Activated naive CD4-positive, alpha-beta T cell treated with anti-CD3 and anti-CD28 coated beads, Interleukin-2, amount 50 U/mL, for 72 hours (primary cell): ENCODE data around the gene ACSL4. TPM values are rescaled to one million over a fixed set of nuclear protein-coding genes. Genes with fewer than 3 reads are reported as not detected.
"Not testable (repeated sequence)": the region's sequence is repeated elsewhere in the genome, so short reads cannot be mapped to it uniquely, and the experiment has no call there.

Experiments
- ATAC-seq, 2 donors: fragments of 150-1000 bp; cut with Tn5 transposase; 2 replicates each; pipeline ENCODE4 v1.10.0; 2021; ENCODE audit warnings: mild to moderate bottlenecking in 2 of 2, moderate library complexity in 2 of 2
- DNase-seq, 2 donors: peaks; one replicate each; pipeline ENCODE4 v3.0.0; 2021 to 2022; ENCODE audit warnings: low spot score in 2 of 2
- H3K27ac Mint-ChIP-seq, 2 donors: one replicate each; pipeline ENCODE4 v1.8.0; 2022; ENCODE audit warnings: mild to moderate bottlenecking in 2 of 2, mixed read lengths in 2 of 2
- H3K36me3 Mint-ChIP-seq, 2 donors: one replicate each; pipeline ENCODE4 v1.8.0; 2022; ENCODE audit warnings: mixed read lengths in 2 of 2
- H3K9me3 Mint-ChIP-seq, 2 donors: one replicate each; pipeline ENCODE4 v1.8.0; 2022; ENCODE audit warnings: mixed read lengths in 2 of 2
- total RNA-seq, 2 donors: library from RNA; stranded (reverse); gene quantifications; one replicate each; pipeline ENCODE4 v1.2.3, GENCODE V29; 2022

Gene ACSL4
- total RNA-seq, 2 donors from 2014 or later, result 62.0 to 64.1 TPM

GRCh38 chrX:109696146-109696740 is 36.8 kb downstream of the ACSL4 start:
- ATAC-seq (peak; percentile 68 to 75), DNase-seq (no peak)
- Mint-ChIP-seq H3K36me3 (no peaks in the 10 kb centered on the region), H3K27ac (peak overlapping the region in 1 of 2 donors; percentile 91), H3K9me3 (no peaks in the 10 kb centered on the region)

GRCh38 chrX:109695637-109696036 is 37.4 kb downstream of the ACSL4 start:
- no peak overlapping the region for H3K27ac Mint-ChIP-seq
- H3K9me3 Mint-ChIP-seq, result no peaks in the 10 kb centered on the region
- ATAC-seq, result peak; percentile 37 to 70
- no peak for DNase-seq
- H3K36me3 Mint-ChIP-seq, result no peaks in the 10 kb centered on the region

GRCh38 chrX:109691752-109692151 is 41.3 kb downstream of the ACSL4 start:
- ATAC-seq, result peak in 1 of 2 donors; percentile 75
- H3K9me3 Mint-ChIP-seq, result no peaks in the 10 kb centered on the region
- DNase-seq, result no peak
- no peaks in the 10 kb centered on the region for H3K36me3 Mint-ChIP-seq
- H3K27ac Mint-ChIP-seq, result no peak overlapping the region

GRCh38 chrX:109691277-109691676 is 41.8 kb downstream of the ACSL4 start:
- Mint-ChIP-seq H3K9me3 (no peaks in the 10 kb centered on the region), H3K27ac (no peak overlapping the region), H3K36me3 (no peaks in the 10 kb centered on the region)
- DNase-seq (no peak), ATAC-seq (no peak)

GRCh38 chrX:109687903-109688302 is 45.2 kb downstream of the ACSL4 start:
- ATAC-seq, result no peak
- no peaks in the 10 kb centered on the region for H3K9me3 Mint-ChIP-seq
- H3K36me3 Mint-ChIP-seq, result no peaks in the 10 kb centered on the region
- no peak for DNase-seq
- no peak overlapping the region for H3K27ac Mint-ChIP-seq

GRCh38 chrX:109685656-109686078 is 47.4 kb downstream of the ACSL4 start:
- DNase-seq, result no peak
- Mint-ChIP-seq H3K27ac (peak overlapping the region; percentile 84), H3K36me3 (no peaks in the 10 kb centered on the region), H3K9me3 (no peaks in the 10 kb centered on the region)
- peak; percentile 91 to 97 for ATAC-seq

GRCh38 chrX:109684136-109684535 is 48.9 kb downstream of the ACSL4 start:
- Mint-ChIP-seq H3K27ac (peak overlapping the region in 1 of 2 donors; percentile 66), H3K9me3 (no peaks in the 10 kb centered on the region), H3K36me3 (no peaks in the 10 kb centered on the region)
- ATAC-seq (no peak), DNase-seq (no peak)

- Mint-ChIP-seq H3K27ac (no peak overlapping the region), H3K36me3 (no peaks in the 10 kb centered on the region), H3K9me3 (no peaks in the 10 kb centered on the region)
- no peak for ATAC-seq
- no peak for DNase-seq
Observed at GRCh38 chrX:109681475-109682081, 51.5 kb downstream of the ACSL4 start.

GRCh38 chrX:109679820-109680219 is 53.2 kb downstream of the ACSL4 start:
- Mint-ChIP-seq H3K36me3 (peaks cover 0 to 4% of the 10 kb centered on the region in 2 donors), H3K9me3 (no peaks in the 10 kb centered on the region), H3K27ac (no peak overlapping the region)
- no peak for DNase-seq
- ATAC-seq, result no peak

- DNase-seq, result no peak
- no peak for ATAC-seq
- Mint-ChIP-seq H3K9me3 (no peaks in the 10 kb centered on the region), H3K36me3 (peaks cover 0 to 4% of the 10 kb centered on the region in 2 donors), H3K27ac (no peak overlapping the region)
Observed at GRCh38 chrX:109672239-109672638, 60.8 kb downstream of the ACSL4 start.

GRCh38 chrX:109671170-109671569 is 61.9 kb downstream of the ACSL4 start:
- not testable (repeated sequence) for H3K36me3 Mint-ChIP-seq, DNase-seq, H3K27ac Mint-ChIP-seq

GRCh38 chrX:109667986-109668385 is 65.1 kb downstream of the ACSL4 start:
- H3K27ac Mint-ChIP-seq, result no peak overlapping the region
- no peaks in the 10 kb centered on the region for H3K9me3 Mint-ChIP-seq
- H3K36me3 Mint-ChIP-seq, result peaks cover 10% of the 10 kb centered on the region in 2 donors
- ATAC-seq (no peak), DNase-seq (no peak)

More at GRCh38 chrX:109671170-109671569, 61.9 kb downstream of the ACSL4 start:
- not testable (repeated sequence) for H3K9me3 Mint-ChIP-seq, ATAC-seq

GRCh38 chrX:109660435-109661143 is 72.5 kb downstream of the ACSL4 start:
- ATAC-seq (no peak), DNase-seq (no peak)
- no peak overlapping the region for H3K27ac Mint-ChIP-seq
- H3K9me3 Mint-ChIP-seq, result peaks cover 7 to 10% of the 10 kb centered on the region in 2 donors
- H3K36me3 Mint-ChIP-seq, result peaks cover 24 to 34% of the 10 kb centered on the region in 2 donors

- ATAC-seq (no peak), DNase-seq (no peak)
- Mint-ChIP-seq H3K27ac (no peak overlapping the region), H3K9me3 (peaks cover 7 to 10% of the 10 kb centered on the region in 2 donors), H3K36me3 (peaks cover 35 to 44% of the 10 kb centered on the region in 2 donors)
Observed at GRCh38 chrX:109658391-109658790, 74.7 kb downstream of the ACSL4 start.

GRCh38 chrX:109657364-109657763 is 75.7 kb downstream of the ACSL4 start:
- not testable (repeated sequence) for H3K9me3 Mint-ChIP-seq, ATAC-seq, DNase-seq, H3K27ac Mint-ChIP-seq
- H3K36me3 Mint-ChIP-seq, result peaks cover 35 to 44% of the 10 kb centered on the region in 2 donors

- ATAC-seq, result no peak
- Mint-ChIP-seq H3K36me3 (peaks cover 35 to 44% of the 10 kb centered on the region in 2 donors), H3K27ac (no peak overlapping the region), H3K9me3 (peaks cover 7 to 10% of the 10 kb centered on the region in 2 donors)
- DNase-seq, result no peak
Observed at GRCh38 chrX:109656774-109657173, 76.3 kb downstream of the ACSL4 start.

- Mint-ChIP-seq H3K27ac (peak overlapping the region in 1 of 2 donors; percentile 28), H3K36me3 (peaks cover 33 to 42% of the 10 kb centered on the region in 2 donors), H3K9me3 (peaks cover 7 to 10% of the 10 kb centered on the region in 2 donors)
- ATAC-seq (no peak), DNase-seq (no peak)
Observed at GRCh38 chrX:109655502-109656201, 77.4 kb downstream of the ACSL4 start.
